GM12872 (cell line): ENCODE results near the gene TK2.
A peak's percentile ranks its signal among the peaks of the same experiment; 100 is the strongest.

Source experiments
- CTCF ChIP-seq: IDR thresholded peaks from 3 replicates; pipeline ENCODE4 v1.5.1; 2011; ENCODE audit warnings: low read depth, mild to moderate bottlenecking, low read length, moderate library complexity; ENCODE audit not compliant: insufficient read depth

Gene TK2

GRCh38 chr16:66560107-66560506, 10.2 kb upstream of the TK2 start:
- no peak for TF ChIP-seq CTCF

GRCh38 chr16:66554495-66554894, 4.6 kb upstream of the TK2 start:
- no peak for TF ChIP-seq CTCF

- TF ChIP-seq CTCF, result no peak
Observed at GRCh38 chr16:66554021-66554420, 4.1 kb upstream of the TK2 start.

- TF ChIP-seq CTCF, result no peak
Observed at GRCh38 chr16:66553223-66553622, 3.3 kb upstream of the TK2 start.

GRCh38 chr16:66552286-66553177, 2.6 kb upstream of the TK2 start, which contains the start of gene CKLF:
Gene CKLF, plus strand, starts transcription at chr16:66552576. Its CDS starts 140 bp downstream, at chr16:66552716.
- TF ChIP-seq CTCF, result no peak

GRCh38 chr16:66551788-66552285, 1.9 kb upstream of the TK2 start:
- no peak for TF ChIP-seq CTCF

GRCh38 chr16:66551348-66551759, 1.4 kb upstream of the TK2 start:
- TF ChIP-seq CTCF, result peak; percentile 27; the same call in 2 of the 3 replicates
